GM21717 (cell line): ENCODE measurements around the gene GLI1.

Source experiments
- ATAC-seq: cut with Tn5 transposase; IDR thresholded peaks from one replicate; pipeline ENCODE4 v1.9.1; 2021; ENCODE audit warnings: mild to moderate bottlenecking, moderate library complexity; ENCODE audit not compliant: unreplicated experiment

GLI1 gene

DNA sequence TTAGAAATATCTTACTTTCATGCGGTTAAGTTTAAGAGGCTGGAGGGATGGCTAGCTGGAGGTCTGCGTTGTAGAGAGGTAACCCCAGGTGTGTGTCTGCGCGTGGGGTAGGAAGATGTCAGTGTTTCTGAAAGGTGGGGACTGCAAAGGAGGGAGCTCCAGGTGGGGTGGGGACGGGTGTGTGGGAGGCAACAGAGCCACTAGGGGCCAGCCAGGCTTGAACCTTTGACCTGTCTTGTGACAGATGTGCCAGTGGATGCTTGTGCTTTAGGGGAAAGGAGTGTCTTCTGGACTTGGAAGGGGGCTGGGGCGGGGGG, 841 bp downstream of the GLI1 start:
- ATAC-seq: no peak

- no peak for ATAC-seq
Measured at GRCh38 chr12:57460841-57461275, 1.3 kb downstream of the GLI1 start.

GRCh38 chr12:57461276-57461916, 1.8 kb downstream of the GLI1 start:
- ATAC-seq: no peak

- no peak for ATAC-seq
Measured at GRCh38 chr12:57461917-57462250, 2.3 kb downstream of the GLI1 start.

DNA sequence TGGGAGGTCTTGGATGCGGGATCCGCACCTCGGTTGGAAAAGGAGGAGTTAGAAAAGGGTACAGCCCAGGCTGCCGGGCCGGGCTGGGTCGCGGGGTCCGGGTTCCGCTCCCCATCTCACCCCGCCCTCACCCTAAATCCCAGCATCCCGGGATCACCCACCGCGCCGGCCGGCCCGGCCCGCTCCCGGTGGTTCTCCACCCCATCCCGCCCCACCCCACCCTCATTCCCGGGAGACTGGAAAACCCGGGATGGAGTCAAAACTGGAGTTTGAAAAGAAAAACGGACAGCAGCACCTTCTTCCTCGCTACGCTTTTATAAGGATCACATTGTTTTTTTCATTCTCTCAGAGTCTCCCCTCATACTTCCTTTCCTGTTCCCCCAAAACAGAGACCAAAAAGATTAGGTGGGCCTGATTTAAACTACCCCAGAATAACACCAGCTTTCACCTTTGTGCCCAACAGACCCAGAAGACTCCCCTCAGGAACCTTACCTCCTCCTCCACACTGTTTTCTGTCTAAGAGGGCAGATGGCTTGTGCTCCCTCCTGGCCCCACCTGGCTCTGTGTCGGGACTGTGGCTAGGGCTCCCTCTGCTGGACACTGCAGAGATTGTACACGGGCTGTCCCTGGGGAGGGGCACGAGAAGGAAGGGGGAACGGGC, 2.8 kb downstream of the GLI1 start:
- peak; percentile 68 for ATAC-seq

DNA sequence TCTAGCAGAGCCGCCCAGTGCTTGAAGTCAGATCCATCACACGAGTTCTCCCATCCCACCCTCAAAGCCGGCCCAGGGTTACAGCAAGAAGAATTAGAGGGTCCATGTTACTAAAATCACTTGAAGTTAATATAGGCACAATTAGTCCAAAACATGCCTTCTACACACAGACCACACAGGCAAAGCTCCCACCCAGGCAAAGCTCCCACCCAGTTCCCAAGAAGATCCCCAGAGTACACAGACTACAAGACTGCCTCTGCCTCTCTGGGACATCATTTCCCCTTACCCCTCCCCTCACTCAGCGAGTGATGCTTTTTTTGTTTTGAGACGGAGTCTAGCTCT, 3.3 kb downstream of the GLI1 start:
- no peak for ATAC-seq

DNA sequence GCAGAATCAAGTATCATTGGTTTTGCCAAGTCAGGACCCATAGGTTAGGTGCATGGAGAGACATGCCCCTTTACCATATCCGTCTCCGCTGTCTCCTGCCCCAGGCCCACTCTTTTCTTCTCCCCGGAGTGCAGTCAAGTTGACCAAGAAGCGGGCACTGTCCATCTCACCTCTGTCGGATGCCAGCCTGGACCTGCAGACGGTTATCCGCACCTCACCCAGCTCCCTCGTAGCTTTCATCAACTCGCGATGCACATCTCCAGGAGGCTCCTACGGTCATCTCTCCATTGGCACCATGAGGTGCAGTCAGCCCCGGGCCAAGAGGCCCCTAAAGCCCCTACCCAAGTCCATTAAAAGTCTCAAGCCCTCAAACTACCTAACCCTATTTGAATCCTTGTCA, 5.0 kb downstream of the GLI1 start:
- no peak for ATAC-seq

- no peak for ATAC-seq
Measured at GRCh38 chr12:57465030-57465746, 5.6 kb downstream of the GLI1 start.

GRCh38 chr12:57465747-57466505, 6.3 kb downstream of the GLI1 start:
- no peak for ATAC-seq

- no peak for ATAC-seq
Measured at GRCh38 chr12:57467212-57467874, 7.8 kb downstream of the GLI1 start.

GRCh38 chr12:57467915-57468314, 8.3 kb downstream of the GLI1 start:
- ATAC-seq: no peak

DNA sequence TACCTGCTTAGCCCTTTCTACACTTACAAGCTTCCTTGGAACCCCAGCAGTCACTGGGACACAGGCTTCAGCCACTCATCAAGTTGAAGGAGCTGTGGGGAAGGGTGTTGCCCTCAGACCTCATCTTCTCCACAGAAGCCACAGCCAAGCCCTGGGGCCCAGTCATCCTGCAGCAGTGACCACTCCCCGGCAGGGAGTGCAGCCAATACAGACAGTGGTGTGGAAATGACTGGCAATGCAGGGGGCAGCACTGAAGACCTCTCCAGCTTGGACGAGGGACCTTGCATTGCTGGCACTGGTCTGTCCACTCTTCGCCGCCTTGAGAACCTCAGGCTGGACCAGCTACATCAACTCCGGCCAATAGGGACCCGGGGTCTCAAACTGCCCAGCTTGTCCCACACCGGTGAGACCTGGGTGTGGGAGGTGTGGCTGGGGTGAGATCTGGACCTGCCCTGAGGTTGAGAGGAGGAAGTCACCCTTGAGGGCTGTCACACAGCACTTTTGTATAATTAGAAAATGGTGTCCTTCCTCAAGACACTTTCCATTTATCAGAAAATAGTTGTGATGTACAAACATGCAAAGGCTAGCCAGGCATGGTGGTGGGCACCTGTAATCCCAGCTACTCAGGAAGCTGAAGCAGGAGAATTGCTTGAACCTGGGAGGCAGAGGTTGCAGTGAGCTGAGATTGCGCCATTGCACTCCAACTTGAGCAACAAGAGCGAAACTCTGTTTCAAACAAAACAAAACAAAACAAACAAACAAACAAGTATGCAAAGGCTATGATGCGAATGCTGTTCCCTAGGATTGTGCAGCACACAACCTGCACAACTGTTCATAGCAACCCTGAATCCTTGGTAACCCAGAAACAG, 9.9 kb downstream of the GLI1 start:
- no peak for ATAC-seq

DNA sequence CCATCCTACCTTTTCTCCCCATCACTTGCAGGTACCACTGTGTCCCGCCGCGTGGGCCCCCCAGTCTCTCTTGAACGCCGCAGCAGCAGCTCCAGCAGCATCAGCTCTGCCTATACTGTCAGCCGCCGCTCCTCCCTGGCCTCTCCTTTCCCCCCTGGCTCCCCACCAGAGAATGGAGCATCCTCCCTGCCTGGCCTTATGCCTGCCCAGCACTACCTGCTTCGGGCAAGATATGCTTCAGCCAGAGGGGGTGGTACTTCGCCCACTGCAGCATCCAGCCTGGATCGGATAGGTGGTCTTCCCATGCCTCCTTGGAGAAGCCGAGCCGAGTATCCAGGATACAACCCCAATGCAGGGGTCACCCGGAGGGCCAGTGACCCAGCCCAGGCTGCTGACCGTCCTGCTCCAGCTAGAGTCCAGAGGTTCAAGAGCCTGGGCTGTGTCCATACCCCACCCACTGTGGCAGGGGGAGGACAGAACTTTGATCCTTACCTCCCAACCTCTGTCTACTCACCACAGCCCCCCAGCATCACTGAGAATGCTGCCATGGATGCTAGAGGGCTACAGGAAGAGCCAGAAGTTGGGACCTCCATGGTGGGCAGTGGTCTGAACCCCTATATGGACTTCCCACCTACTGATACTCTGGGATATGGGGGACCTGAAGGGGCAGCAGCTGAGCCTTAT, 10.8 kb downstream of the GLI1 start:
- no peak for ATAC-seq

DNA sequence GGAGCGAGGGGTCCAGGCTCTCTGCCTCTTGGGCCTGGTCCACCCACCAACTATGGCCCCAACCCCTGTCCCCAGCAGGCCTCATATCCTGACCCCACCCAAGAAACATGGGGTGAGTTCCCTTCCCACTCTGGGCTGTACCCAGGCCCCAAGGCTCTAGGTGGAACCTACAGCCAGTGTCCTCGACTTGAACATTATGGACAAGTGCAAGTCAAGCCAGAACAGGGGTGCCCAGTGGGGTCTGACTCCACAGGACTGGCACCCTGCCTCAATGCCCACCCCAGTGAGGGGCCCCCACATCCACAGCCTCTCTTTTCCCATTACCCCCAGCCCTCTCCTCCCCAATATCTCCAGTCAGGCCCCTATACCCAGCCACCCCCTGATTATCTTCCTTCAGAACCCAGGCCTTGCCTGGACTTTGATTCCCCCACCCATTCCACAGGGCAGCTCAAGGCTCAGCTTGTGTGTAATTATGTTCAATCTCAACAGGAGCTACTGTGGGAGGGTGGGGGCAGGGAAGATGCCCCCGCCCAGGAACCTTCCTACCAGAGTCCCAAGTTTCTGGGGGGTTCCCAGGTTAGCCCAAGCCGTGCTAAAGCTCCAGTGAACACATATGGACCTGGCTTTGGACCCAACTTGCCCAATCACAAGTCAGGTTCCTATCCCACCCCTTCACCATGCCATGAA, 11.5 kb downstream of the GLI1 start:
- ATAC-seq: no peak

GRCh38 chr12:57471661-57472060, 12.1 kb downstream of the GLI1 start:
- ATAC-seq: no peak

DNA sequence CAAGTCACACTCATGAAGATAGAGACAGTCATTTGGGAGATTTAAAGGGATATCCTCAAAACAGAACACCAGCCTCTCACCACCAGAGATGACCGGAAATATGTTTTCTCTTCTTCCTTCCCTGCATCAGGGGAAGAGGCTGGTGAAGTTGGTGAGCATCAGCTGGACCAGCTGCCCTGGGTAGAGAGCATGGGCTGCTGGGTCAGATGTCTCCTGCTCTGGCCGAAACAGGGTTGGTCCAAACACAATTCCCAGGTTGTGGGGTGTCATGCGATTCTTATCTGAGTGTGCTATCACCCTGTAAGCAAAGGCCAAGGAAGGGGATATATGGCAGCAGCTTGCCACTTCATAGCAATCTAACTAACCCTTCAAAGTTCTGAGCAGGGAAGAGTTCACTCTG, 12.8 kb downstream of the GLI1 start:
- no peak for ATAC-seq

DNA sequence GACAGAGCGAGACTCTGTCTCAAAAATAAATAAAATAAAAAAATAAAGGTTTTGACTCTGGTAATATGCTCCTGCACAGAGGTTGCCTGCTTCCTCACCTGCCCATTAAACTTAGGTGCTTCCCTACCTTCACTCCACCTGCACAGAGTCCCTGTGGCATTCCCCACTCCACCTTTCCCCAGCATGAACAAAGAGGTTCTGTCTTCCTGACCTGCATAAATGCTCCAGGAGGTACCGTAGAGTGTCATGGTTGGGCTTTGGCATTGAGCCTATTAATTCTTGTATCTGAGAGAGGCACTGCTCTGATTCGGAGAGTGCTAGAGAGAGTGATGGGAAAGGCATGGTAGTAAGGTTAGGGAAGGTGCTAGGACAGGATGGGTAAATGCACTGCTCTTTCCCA, 13.8 kb downstream of the GLI1 start:
- no peak for ATAC-seq

- ATAC-seq: no peak
Measured at GRCh38 chr12:57473886-57474285, 14.3 kb downstream of the GLI1 start.

GRCh38 chr12:57474430-57474829, 14.8 kb downstream of the GLI1 start:
- ATAC-seq: no peak
